Activated CD8-positive, alpha-beta memory T cell treated with anti-CD3 and anti-CD28 coated beads for 1 hour (primary cell): ENCODE data around the gene PDS5A.
"Not testable (repeated sequence)": the region's sequence is repeated elsewhere in the genome, so short reads cannot be mapped to it uniquely, and the experiment has no call there.

Source experiments
- DNase-seq, 2 donors: peaks; one replicate each; pipeline ENCODE4 v3.0.0-alpha.2; 2020; ENCODE audit warnings: low read depth in 1 of 2; ENCODE audit errors: extremely low read depth in 1 of 2

Gene PDS5A

DNA sequence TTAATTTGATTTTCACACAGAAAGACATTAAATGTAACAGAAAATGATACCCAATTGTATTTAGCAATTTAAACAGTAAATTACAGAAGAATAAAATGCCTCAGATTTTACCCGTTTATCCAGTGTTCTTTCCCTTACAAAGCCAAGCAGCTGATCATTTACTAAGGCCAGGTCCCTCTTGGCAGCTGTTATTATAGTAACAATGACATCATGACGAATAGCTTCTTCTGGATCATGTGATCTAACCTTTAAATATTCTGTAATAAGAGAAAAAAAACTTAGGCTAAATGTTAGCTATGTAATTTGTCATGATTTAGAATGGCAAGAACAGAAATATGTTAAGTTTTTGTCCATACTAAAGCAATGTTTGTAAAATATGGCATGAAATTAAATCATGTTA is 69.4 kb downstream of the PDS5A start:
- DNase-seq = no peak

DNA sequence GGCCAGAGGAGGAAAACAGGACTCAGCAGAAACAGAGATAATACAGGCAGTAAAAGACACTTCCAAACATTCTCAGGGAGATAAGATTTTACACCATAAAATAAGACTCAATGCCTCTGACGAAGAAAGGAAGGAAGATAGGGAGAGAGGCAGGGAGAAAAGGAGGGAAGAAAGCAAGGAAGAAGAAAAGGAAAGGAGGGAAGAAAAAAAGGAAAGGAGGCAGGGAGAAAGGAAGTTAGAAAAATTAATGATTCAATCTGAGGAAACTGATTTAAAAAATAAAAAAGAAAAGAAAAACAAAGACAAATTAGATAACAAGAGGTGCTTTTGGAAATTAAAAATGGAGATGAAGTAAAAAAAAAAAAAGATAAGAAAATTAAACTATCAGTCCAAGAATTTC is 72.1 kb downstream of the PDS5A start:
- DNase-seq = no peak

DNA sequence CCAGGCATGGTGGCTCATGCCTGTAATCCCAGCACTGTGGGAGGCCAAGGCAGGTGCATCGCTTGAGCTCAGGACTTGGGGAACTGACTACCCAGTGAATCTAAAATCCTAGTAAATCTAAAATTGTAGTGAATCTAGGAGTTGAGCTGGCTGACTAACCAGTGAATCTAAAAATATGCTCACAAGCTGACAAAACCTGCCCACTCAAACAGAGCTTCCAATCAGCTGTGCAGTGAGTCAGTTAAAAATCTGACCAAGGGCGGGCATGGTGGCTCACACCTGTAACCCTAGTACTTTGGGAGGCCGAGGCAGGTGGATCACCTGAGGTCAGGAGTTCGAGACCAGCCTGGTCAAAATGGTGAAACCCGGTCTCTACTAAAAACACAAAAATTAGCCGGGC is 72.7 kb downstream of the PDS5A start:
- DNase-seq = not testable (repeated sequence)

DNA sequence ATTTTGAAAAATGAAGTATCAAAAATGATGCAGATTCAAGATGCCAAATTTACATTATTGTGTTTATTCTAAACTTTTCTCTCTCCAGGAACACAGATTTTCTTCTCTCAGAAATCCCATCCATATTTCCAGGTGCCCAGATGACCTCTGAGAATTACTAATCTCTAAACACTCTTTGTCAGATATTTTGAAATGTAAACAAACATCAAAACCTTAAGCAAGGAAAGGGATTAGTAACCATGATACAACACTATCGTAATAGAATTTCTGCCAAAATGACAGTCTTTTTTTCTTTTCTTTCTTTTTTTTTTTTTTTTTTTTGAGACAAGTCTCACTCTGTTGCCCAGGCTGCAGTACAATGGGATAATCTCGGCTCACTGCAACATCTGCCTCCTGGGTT is 76.7 kb downstream of the PDS5A start:
- DNase-seq = no peak

GRCh38 chr4:39899291-39899690 is 78.4 kb downstream of the PDS5A start:
- DNase-seq = no peak

- DNase-seq = no peak
Measured at GRCh38 chr4:39898015-39898414, 79.7 kb downstream of the PDS5A start.

DNA sequence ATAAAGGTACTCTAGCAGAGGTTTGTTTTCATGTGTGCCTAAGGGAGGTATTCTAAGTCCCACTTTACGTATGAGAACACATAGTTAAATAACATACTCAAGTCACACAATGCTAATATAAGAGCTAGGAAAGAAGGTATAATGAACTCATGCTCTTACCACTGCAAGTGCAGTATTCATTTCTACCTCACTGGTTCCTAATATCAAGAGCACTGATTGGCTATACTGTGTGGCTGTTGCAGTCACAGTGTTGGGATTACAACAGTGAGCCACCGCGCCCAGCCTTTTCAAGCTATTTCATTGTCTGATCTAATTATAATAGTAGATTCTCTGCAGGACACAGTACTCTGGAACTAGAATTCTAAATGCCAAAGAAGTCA is 84.0 kb downstream of the PDS5A start:
- DNase-seq = no peak

- no peak for DNase-seq
Measured at GRCh38 chr4:39892988-39893692, 84.6 kb downstream of the PDS5A start.

DNA sequence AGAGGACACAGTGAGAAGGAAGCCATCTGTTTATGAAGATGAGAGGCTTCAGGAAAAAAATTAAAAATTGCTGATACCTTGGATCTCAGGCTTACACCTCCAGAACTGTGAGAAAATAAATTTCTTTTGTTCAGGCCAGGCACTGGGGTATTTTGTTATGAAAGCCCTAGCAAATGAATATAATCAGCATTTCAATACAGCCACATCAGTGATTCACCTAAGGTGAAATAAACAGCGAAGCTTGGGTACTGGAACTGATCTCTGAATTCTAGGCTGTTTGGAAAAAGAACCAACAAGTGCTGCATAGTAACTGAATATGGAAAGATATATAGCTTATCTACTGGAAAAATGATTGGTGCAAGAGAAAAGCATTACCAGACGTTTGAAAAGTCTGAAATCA is 88.5 kb downstream of the PDS5A start:
- no peak for DNase-seq

DNA sequence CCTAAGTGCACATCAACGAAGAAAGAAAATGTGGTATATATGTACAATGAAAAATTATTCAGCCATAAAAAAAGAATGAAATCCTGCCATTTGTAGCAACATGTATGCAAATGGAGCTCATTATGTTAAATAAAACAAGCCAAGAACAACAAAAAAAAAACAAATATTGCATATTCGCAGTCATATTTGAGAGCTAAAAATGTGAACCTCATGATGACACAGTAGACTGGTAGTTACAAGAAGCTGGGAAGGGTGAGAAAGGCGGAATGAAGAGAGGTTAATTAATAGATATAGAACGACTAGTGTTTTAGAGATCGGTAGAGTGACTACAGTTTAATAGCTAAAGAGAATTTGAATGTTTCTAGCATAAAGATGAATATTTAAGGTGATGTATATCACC is 89.2 kb downstream of the PDS5A start:
- DNase-seq = no peak

GRCh38 chr4:39883646-39884045 is 94.1 kb downstream of the PDS5A start:
- DNase-seq = no peak

- no peak for DNase-seq
Measured at GRCh38 chr4:39881789-39882188, 95.9 kb downstream of the PDS5A start.

GRCh38 chr4:39877971-39878370 is 99.7 kb downstream of the PDS5A start:
- no peak for DNase-seq

DNA sequence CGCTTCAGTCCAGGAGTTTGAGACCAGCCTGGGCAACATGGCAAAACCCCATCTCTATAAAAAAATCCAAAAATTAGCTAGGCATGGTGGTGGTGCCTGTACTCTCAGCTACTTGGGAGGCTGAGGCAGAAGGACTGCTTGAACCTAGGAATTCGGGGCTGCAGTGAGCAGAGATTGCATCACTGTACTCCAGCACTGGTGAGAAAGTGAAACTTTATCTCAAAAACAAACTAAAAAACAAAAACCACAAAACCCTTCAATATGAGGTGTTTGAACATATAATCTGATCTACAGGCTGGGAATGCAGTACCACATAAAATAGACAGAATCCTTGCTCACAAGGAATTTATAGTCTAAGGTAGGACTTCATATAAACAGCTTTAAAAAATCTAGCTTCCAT is 103.9 kb downstream of the PDS5A start:
- no peak for DNase-seq

DNA sequence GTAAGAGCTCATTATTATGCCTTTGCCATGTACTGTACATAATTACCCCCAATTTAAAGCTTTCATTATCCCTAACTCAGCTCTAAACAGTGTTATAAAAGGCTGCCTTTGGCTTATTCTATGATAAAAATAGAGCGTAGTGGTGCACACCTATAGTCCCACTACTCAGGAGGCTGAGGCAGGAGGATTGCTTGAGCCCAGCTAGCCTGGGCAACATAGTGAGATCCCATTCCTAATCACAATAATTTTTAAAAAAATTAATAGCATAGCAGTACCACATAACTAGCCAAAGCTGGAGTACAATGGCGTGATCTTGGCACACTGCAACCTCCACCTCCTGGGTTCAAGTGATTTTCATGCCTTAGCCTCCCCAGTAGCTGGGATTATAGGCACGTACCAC is 112.4 kb downstream of the PDS5A start:
- no peak for DNase-seq

DNA sequence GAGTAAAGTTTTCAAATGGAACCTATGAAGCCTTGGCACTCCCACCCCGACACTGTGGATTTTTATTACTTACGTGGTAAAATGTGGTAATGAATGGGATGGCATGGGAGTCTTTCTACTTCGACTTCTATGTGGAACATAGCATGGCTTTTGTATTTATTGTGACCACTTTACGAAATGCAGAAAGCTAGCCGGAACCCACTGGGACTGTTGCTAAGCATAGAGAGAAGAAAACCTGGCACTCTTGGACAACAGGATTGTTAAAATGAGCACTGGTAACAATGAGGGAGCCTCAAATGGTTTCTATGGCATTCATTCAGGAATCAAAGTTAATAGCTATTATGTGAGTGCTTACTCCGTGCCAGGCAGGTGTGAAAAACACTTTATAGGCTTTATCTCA is 113.3 kb downstream of the PDS5A start:
- DNase-seq = no peak

DNA sequence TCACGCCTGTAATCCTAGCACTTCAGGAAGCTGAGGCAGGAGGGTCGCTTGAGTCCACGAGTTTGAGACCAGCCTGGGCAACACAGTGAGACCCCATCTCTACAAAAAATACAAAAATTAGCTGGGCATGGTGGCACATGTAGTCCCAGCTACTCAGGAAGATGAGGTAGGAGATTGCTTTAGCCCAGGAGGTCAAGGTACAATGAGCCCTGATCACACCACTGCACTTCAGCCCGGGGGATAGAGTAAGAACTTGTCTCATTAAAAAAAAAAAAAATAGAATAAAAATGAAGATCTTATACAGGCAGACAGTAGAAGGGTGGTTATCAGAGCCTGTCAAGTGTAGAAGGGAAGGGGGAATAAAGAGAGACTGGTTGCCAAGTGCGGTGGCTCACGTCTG is 116.9 kb downstream of the PDS5A start:
- no peak for DNase-seq

GRCh38 chr4:39855909-39856512 is 121.7 kb downstream of the PDS5A start:
- DNase-seq = no peak

GRCh38 chr4:39852636-39853035 is 125.1 kb downstream of the PDS5A start:
- no peak for DNase-seq

DNA sequence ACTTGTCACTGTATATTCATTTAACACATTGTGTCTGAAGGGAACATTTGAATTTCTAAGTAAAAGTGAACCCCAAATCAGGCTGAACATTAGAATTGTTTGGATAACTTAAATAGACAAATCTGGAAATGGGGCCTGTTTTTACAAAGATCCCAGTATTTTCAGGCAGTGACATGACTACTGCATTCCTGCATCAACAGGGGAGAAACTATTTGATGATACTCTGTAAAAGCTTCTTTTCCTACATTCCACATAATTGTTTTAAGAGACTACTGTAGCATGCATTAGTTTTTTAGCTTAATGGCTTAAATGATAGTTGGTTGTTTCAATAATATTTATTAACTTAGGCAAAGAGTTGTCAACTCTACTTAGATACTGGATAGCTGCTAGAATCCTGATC is 127.0 kb downstream of the PDS5A start:
- no peak for DNase-seq

DNA sequence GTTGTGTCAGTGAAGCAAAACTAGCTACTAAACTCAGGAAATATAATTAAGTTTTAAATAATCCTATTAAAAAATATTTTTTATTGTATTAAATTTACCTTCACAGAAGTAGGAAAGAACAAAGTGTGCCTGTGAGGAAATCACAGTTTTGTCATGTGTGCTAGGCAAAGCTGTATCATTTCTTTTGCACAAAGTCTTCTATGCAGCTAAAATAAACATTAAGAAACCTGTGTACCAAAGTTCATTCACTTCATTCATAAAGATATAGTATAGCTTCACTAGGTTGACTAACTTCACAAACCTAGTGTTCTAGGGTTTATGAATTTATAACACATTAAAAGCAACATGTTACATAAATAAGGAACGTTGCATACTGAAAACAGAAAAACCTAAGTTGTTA is 131.0 kb downstream of the PDS5A start:
- no peak for DNase-seq

- no peak for DNase-seq
Measured at GRCh38 chr4:39846120-39846519, 131.6 kb downstream of the PDS5A start.

DNA sequence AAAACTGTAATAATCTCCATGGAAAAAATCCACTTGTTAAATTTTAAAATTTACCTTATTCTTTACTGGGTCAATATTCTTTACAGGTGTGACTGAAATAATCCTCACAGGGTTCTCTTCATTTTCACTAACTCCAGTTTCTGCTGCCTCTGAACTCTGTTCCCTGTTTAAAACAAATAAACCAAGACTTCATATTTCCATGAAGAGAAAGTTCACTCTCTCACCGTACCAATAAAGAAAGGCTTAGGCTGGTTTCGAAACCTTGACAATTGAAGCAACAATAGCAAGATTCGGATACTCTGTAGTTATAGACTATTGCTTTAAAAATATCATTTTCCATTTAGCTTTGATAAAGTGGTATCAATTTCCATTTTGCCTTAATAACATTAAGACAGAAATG is 135.8 kb downstream of the PDS5A start:
- no peak for DNase-seq
